Activated CD8-positive, alpha-beta memory T cell treated with anti-CD3 and anti-CD28 coated beads, Interleukin-2, amount 50 U/mL, for 4 hours (primary cell): ENCODE data around the gene UBL7.

ENCODE experiments used
- DNase-seq: peaks from one replicate; pipeline ENCODE4 v3.0.0-alpha.2; 2020

Gene UBL7

GRCh38 chr15:74422265-74422651, 38.7 kb downstream of the UBL7 start:
- no peak for DNase-seq

GRCh38 chr15:74421302-74422245, 39.4 kb downstream of the UBL7 start:
- DNase-seq, result no peak

- peak; percentile 14 for DNase-seq
These were observed 40.6 kb downstream of the UBL7 start for GRCh38 chr15:74420193-74420905.

- DNase-seq, result no peak
These were observed 41.5 kb downstream of the UBL7 start for GRCh38 chr15:74419432-74419831.

- peak; percentile 16 for DNase-seq
These were observed 42.2 kb downstream of the UBL7 start for GRCh38 chr15:74418575-74419338.

- DNase-seq, result no peak
These were observed 43.3 kb downstream of the UBL7 start for GRCh38 chr15:74417670-74418069.

GRCh38 chr15:74417225-74417624, 43.7 kb downstream of the UBL7 start:
- DNase-seq, result no peak

GRCh38 chr15:74415966-74416916, 44.7 kb downstream of the UBL7 start:
- no peak for DNase-seq

GRCh38 chr15:74414603-74415338, 46.2 kb downstream of the UBL7 start:
- no peak for DNase-seq

- DNase-seq, result no peak
These were observed 46.8 kb downstream of the UBL7 start for GRCh38 chr15:74414081-74414580.

GRCh38 chr15:74413350-74414080, 47.4 kb downstream of the UBL7 start:
- no peak for DNase-seq

GRCh38 chr15:74412159-74412558, 48.8 kb downstream of the UBL7 start:
- DNase-seq, result no peak

- no peak for DNase-seq
These were observed 49.3 kb downstream of the UBL7 start for GRCh38 chr15:74411686-74412085.

- DNase-seq, result no peak
These were observed 50.5 kb downstream of the UBL7 start for GRCh38 chr15:74410502-74410901.

- no peak for DNase-seq
These were observed 51.7 kb downstream of the UBL7 start for GRCh38 chr15:74409225-74409624.

- no peak for DNase-seq
These were observed 52.1 kb downstream of the UBL7 start for GRCh38 chr15:74408815-74409214.

GRCh38 chr15:74408385-74408784, 52.6 kb downstream of the UBL7 start:
- DNase-seq, result no peak

GRCh38 chr15:74406992-74407705, 53.8 kb downstream of the UBL7 start:
- DNase-seq, result no peak

- no peak for DNase-seq
These were observed 54.4 kb downstream of the UBL7 start for GRCh38 chr15:74406517-74406916.

GRCh38 chr15:74405823-74406222, 55.1 kb downstream of the UBL7 start:
- DNase-seq, result no peak
